Measurements from ENCODE around the gene MMD. TPM values are rescaled to one million over a fixed set of nuclear protein-coding genes. Genes with fewer than 3 reads are reported as not detected.
"Not testable (repeated sequence)": the region's sequence is repeated elsewhere in the genome, so short reads cannot be mapped to it uniquely, and the experiment has no call there.

The MMD gene
- total RNA-seq, 1 experiment from 2014 or later = 40.8 TPM

- no peak for TF ChIP-seq ZNF423 (CRISPR knock-in tag; IDR thresholded peaks at IDR 0.05)
These were observed 31.2 kb downstream of the MMD start (continued) for GRCh38 chr17:55390364-55390977.

GRCh38 chr17:55389715-55390114 lies 31.9 kb downstream of the MMD start:
- H3K4me1 Mint-ChIP-seq; CTCF ChIA-PET; H3K27me3 Mint-ChIP-seq (ENCODE audit: low read depth); H3K27ac Mint-ChIP-seq; DNase-seq (ENCODE audit: low spot score); H3K9me3 Mint-ChIP-seq; H3K4me3 Mint-ChIP-seq; ATAC-seq; POLR2A ChIA-PET: not testable (repeated sequence)
- H3K36me3 Mint-ChIP-seq = peaks cover 17% of the 10 kb centered on the region

- no peak for TF ChIP-seq NFE2L1 (CRISPR knock-in tag; IDR thresholded peaks at IDR 0.05)
- TF ChIP-seq CREM (CRISPR knock-in tag; IDR thresholded peaks at IDR 0.05) = no peak
- no peak for TF ChIP-seq ZNF512 (CRISPR knock-in tag; IDR thresholded peaks at IDR 0.05; ENCODE audit: borderline replicate concordance)
- no peak for TF ChIP-seq NR2C2 (CRISPR knock-in tag; IDR thresholded peaks at IDR 0.05)
- TF ChIP-seq AR (CRISPR knock-in tag; IDR thresholded peaks at IDR 0.05) = no peak
- no peak for TF ChIP-seq NFATC4 (CRISPR knock-in tag; IDR thresholded peaks at IDR 0.05)
- no peak for TF ChIP-seq GRHL2 (CRISPR knock-in tag; IDR thresholded peaks at IDR 0.05; ENCODE audit: insufficient replicate concordance, severe bottlenecking)
- TF ChIP-seq TP53 (CRISPR knock-in tag; IDR thresholded peaks at IDR 0.05) = no peak
- TF ChIP-seq GABPB1 (CRISPR knock-in tag; IDR thresholded peaks at IDR 0.05) = no peak
- no peak for TF ChIP-seq ZNF423 (CRISPR knock-in tag; IDR thresholded peaks at IDR 0.05)
- no peak for TF ChIP-seq OVOL2 (CRISPR knock-in tag; IDR thresholded peaks at IDR 0.05; ENCODE audit: borderline replicate concordance)
- no peak for TF ChIP-seq ZNF416 (CRISPR knock-in tag; IDR thresholded peaks at IDR 0.05)
- TF ChIP-seq ZNF138 (CRISPR knock-in tag; conservative IDR thresholded peaks at IDR 0.05) = no peak
- no peak for TF ChIP-seq E2F5 (CRISPR knock-in tag; IDR thresholded peaks at IDR 0.05)
- no peak for TF ChIP-seq MYBL2 (CRISPR knock-in tag; IDR thresholded peaks at IDR 0.05)
- no peak for TF ChIP-seq CDX4 (CRISPR knock-in tag; IDR thresholded peaks at IDR 0.05; ENCODE audit: borderline replicate concordance)
- H3K9me3 Mint-ChIP-seq = no peaks in the 10 kb centered on the region
- ChIA-PET POLR2A (no interaction called here), CTCF (interaction anchor here (0.6 kb wide), 1 partner anchor 30 kb away, joined by 5 read pairs; no protein-coding TSS in a partner anchor)
- ATAC-seq (no peak), DNase-seq (ENCODE audit: low spot score) (no peak)
- no peaks in the 10 kb centered on the region for H3K4me1 Mint-ChIP-seq
- H3K4me3 Mint-ChIP-seq = no peak overlapping the region
- H3K36me3 Mint-ChIP-seq = peaks cover 9% of the 10 kb centered on the region
- H3K27me3 Mint-ChIP-seq (ENCODE audit: low read depth) = no peaks in the 10 kb centered on the region
- H3K27ac Mint-ChIP-seq = no peak overlapping the region
These were observed 32.8 kb downstream of the MMD start for GRCh38 chr17:55388842-55389241.
